B cell (primary cell): ENCODE results near the gene ACSL1. TPM values are rescaled to one million over a fixed set of nuclear protein-coding genes. Genes with fewer than 3 reads are reported as not detected.

Source experiments
- ATAC-seq: fragments of 200-7000 bp; cut with Tn5 transposase; one replicate; pipeline ENCODE4 v1.10.0; 2021; ENCODE audit warnings: low read depth, mild to moderate bottlenecking, moderate number of reproducible peaks, moderate library complexity
- CTCF ChIA-PET: fragments of 350-600 bp; sonication (Branson Sonifier 250); formaldehyde crosslinking; loops from one replicate; lab custom pipeline; 2021; ENCODE audit warnings: antibody characterized with exemption, inconsistent platforms; lab: Charles Lee
- POLR2A ChIA-PET: fragments of 350-600 bp; sonication (Branson Sonifier 250); formaldehyde crosslinking; loops from one replicate; lab custom pipeline; 2021; ENCODE audit warnings: antibody characterized with exemption; lab: Charles Lee
- DNase-seq: peaks from one replicate; pipeline ENCODE4 v3.0.0; 2013
- H2AFZ ChIP-seq: 2 replicates; pipeline ENCODE4 v1.6.1; 2012; ENCODE audit warnings: mild to moderate bottlenecking, low read depth, low read length; ENCODE audit not compliant: insufficient read depth, poor library complexity, severe bottlenecking
- H3K27ac ChIP-seq, 2 donors: 1 replicate in 1 of 2; 2 replicates in 1 of 2; pipeline ENCODE4 v1.5.1; 2012 to 2013; ENCODE audit warnings: low read length in 2 of 2, mild to moderate bottlenecking in 2 of 2, moderate library complexity in 1 of 2
- H3K27me3 ChIP-seq, 4 experiments: fragments of 200-600 bp in 1 of 4; sonication (generic) in 1 of 4; replicated peaks in 1 of 4; 1 replicate in 2 of 4; 2 replicates in 2 of 4; pipeline versions ENCODE4 v1.6.1 to v1.7.0; 2013 to 2016; ENCODE audit warnings: low read length in 3 of 4, mild to moderate bottlenecking in 2 of 4, mixed read lengths in 1 of 4, moderate library complexity in 1 of 4; ENCODE audit not compliant: insufficient read depth in 4 of 4, control insufficient read depth in 3 of 4; ENCODE audit errors: control extremely low read depth in 1 of 4
- H3K36me3 ChIP-seq, 2 experiments: replicated peaks in 1 of 2; 1 replicate in 1 of 2; 2 replicates in 1 of 2; pipeline versions ENCODE4 v1.6.1 to v1.7.1; 2013; ENCODE audit warnings: low read length in 1 of 2; ENCODE audit not compliant: insufficient read depth in 2 of 2, control insufficient read depth in 1 of 2; ENCODE audit errors: control extremely low read depth in 1 of 2, extremely low read depth in 1 of 2
- H3K4me1 ChIP-seq, 2 donors: fragments of 200-600 bp in 1 of 2; sonication (generic) in 1 of 2; 1 replicate in 1 of 2; 2 replicates in 1 of 2; pipeline versions ENCODE4 v1.5.1 to v1.6.1; 2013 to 2017; ENCODE audit warnings: low read length in 2 of 2; ENCODE audit not compliant: control insufficient read depth in 2 of 2, insufficient read depth in 2 of 2
- H3K4me2 ChIP-seq: replicated peaks from 2 replicates; pipeline ENCODE3; 2012; ENCODE audit warnings: mild to moderate bottlenecking, low read depth, low read length; ENCODE audit not compliant: poor library complexity, severe bottlenecking
- H3K4me3 ChIP-seq, 5 experiments: fragments of 200-600 bp in 1 of 5; sonication (generic) in 1 of 5; 1 replicate in 3 of 5; 2 replicates in 2 of 5; pipeline versions ENCODE4 v1.5.1 to v1.7.0; 2011 to 2016; ENCODE audit warnings: low read length in 4 of 5, mild to moderate bottlenecking in 4 of 5, low read depth in 2 of 5, control low read depth in 1 of 5, moderate library complexity in 1 of 5; ENCODE audit not compliant: insufficient read depth in 1 of 5; ENCODE audit errors: control extremely low read depth in 1 of 5, extremely low read depth in 1 of 5
- H3K79me2 ChIP-seq: fragments of 200-600 bp; sonication (generic); one replicate; pipeline ENCODE4 v1.6.0; 2016; ENCODE audit warnings: low read length; ENCODE audit not compliant: control insufficient read depth, insufficient read depth
- H3K9ac ChIP-seq: fragments of 200-600 bp; sonication (generic); 2 replicates; pipeline ENCODE4 v1.6.1; 2017; ENCODE audit warnings: mild to moderate bottlenecking, low read length, moderate library complexity
- H3K9me3 ChIP-seq, 3 donors: one replicate each; pipeline versions ENCODE4 v1.6.1 to v1.7.1; 2013; ENCODE audit warnings: low read length in 2 of 3; ENCODE audit not compliant: control insufficient read depth in 2 of 3, insufficient read depth in 1 of 3; ENCODE audit errors: control extremely low read depth in 1 of 3
- H4K20me1 ChIP-seq: 2 replicates; pipeline ENCODE4 v1.6.0; 2012; ENCODE audit warnings: mild to moderate bottlenecking, low read length; ENCODE audit not compliant: insufficient read depth, control insufficient read depth, poor library complexity, severe bottlenecking
- H3K27ac Mint-ChIP-seq: one replicate; pipeline ENCODE4 v1.8.0; 2021; ENCODE audit warnings: mixed read lengths
- H3K27me3 Mint-ChIP-seq: one replicate; pipeline ENCODE4 v1.8.0; 2021; ENCODE audit warnings: mixed read lengths
- H3K4me1 Mint-ChIP-seq: one replicate; pipeline ENCODE4 v1.8.0; 2021; ENCODE audit warnings: mixed read lengths
- H3K4me3 Mint-ChIP-seq: one replicate; pipeline ENCODE4 v1.8.0; 2021; ENCODE audit warnings: mixed read lengths
- H3K9me3 Mint-ChIP-seq: one replicate; pipeline ENCODE4 v1.8.0; 2022; ENCODE audit warnings: mixed read lengths; ENCODE audit not compliant: insufficient read depth
- EZH2 ChIP-seq: IDR thresholded peaks from 2 replicates; pipeline ENCODE4 v1.6.1; 2012; ENCODE audit warnings: borderline replicate concordance, low read depth, mild to moderate bottlenecking, moderate library complexity, low read length; ENCODE audit not compliant: insufficient read depth, poor library complexity, severe bottlenecking
- WGBS: methylation state at CpG from one replicate; pipeline ENCODE4 v1.1.5; 2013; ENCODE audit warnings: missing lambda C conversion rate; ENCODE audit not compliant: insufficient coverage; 5-methylcytosine and 5-hydroxymethylcytosine counted together
- intact Hi-C: fragments of 100-400 bp; cut with micrococcal nuclease; formaldehyde crosslinking; loops from one replicate; pipeline ENCODE4 v1.10.0; 2022
- polyA plus RNA-seq: library from polyadenylated mRNA; depleted of rRNA; stranded (reverse); fragments of >200 nt; gene quantifications from 2 replicates; pipeline ENCODE4 v1.2.3, GENCODE V29; 2012
- total RNA-seq, 2 donors: library from RNA; stranded (reverse); fragments of 120-200 nt in 1 of 2; gene quantifications; 1 replicate in 1 of 2; 2 replicates in 1 of 2; pipeline versions ENCODE4 v1.2.3 to v1.2.4, GENCODE V29; 2013 to 2022
- TF ChIP-seq, protein P1 (sequence below): fragments of 200-600 bp; IDR thresholded peaks from one replicate; pipeline ENCODE4 v1.8.0; 2022; ENCODE audit warnings: antibody characterized with exemption, mild to moderate bottlenecking

The ACSL1 gene
- total and polyA plus RNA-seq, 2 donors (not counting 1 experiment from before 2014, with no cell fraction given) = 6.6 to 31.8 TPM

DNA sequence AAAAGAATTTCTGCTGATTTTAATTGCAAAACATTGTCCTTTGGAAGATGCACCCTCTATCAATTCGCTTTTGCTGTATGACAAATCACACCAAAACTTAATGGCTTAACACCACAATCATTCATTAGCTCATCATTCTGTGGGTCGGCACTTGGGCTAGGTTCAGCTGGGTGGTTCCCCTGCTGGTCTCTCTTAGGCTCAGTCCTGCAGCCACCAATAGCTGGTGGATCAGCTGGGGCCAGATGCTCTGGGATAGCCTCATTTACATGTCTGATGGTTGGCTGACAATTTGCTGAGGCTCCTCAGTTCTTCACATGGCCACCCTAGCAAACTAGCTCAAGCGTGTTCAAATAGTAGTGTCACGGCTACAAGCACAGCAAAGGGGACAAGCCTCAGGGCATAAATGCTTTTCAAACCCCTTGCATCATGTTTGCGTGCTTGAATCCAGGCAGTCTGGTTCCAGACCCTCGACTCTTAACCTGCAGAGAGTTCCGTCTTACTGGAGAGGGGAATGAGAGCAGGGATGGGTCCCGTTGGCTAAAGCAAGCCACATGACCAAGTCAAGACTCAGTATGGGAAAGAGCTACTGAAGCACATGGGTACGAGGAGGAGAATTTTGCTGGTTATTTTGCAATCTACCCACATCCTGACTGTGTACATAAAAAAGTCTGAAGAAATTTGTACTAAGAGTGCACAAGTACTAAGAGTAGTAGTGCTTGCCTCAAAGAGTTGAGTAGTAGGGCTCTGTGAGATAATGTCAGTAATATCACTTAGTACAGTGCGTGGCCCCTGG, 7.5 kb upstream of the ACSL1 start:
- TF ChIP-seq EZH2 = no peak
- TF ChIP-seq, protein P1, sequence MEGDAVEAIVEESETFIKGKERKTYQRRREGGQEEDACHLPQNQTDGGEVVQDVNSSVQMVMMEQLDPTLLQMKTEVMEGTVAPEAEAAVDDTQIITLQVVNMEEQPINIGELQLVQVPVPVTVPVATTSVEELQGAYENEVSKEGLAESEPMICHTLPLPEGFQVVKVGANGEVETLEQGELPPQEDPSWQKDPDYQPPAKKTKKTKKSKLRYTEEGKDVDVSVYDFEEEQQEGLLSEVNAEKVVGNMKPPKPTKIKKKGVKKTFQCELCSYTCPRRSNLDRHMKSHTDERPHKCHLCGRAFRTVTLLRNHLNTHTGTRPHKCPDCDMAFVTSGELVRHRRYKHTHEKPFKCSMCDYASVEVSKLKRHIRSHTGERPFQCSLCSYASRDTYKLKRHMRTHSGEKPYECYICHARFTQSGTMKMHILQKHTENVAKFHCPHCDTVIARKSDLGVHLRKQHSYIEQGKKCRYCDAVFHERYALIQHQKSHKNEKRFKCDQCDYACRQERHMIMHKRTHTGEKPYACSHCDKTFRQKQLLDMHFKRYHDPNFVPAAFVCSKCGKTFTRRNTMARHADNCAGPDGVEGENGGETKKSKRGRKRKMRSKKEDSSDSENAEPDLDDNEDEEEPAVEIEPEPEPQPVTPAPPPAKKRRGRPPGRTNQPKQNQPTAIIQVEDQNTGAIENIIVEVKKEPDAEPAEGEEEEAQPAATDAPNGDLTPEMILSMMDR = no peak
- Histone ChIP-seq H2AFZ (no peak overlapping the region), H3K9me3 (no peaks in the 10 kb centered on the region), H3K4me3 (no peak overlapping the region), H3K79me2 (no peaks in the 10 kb centered on the region), H3K4me1 (no peaks in the 10 kb centered on the region), H4K20me1 (no peaks in the 10 kb centered on the region), H3K27ac (no peak overlapping the region), H3K4me2 (no peak overlapping the region), H3K27me3 (no peaks in the 10 kb centered on the region), H3K36me3 (no peaks in the 10 kb centered on the region), H3K9ac (no peak overlapping the region)
- Mint-ChIP-seq H3K27me3 (no peaks in the 10 kb centered on the region), H3K27ac (no peak overlapping the region), H3K4me3 (no peak overlapping the region), H3K9me3 (no peaks in the 10 kb centered on the region), H3K4me1 (no peaks in the 10 kb centered on the region)
- ChIA-PET POLR2A (no interaction called here), CTCF (no interaction called here)
- intact Hi-C loops = no loop called here
- ATAC-seq (no peak), DNase-seq (no peak)
- WGBS = 98% methylated on average over 8 of the region's 10 CpGs

DNA sequence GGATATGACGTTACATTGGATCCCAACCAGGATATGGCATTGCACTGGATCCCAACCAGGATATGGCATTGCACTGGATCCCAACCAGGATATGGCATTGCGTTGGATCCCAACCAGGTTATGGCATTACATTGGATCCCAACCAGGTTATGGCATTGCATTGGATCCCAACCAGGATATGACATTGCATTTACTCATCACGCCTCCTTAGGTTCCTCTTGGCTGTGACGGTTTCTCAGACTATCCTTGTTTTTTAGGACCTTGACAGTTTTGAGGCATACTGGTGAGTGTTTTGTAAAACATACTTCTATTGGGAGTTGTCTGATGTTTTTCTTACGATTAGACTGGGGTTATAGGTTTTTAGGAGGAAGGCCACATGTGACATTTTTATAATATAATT, 5.4 kb upstream of the ACSL1 start:
- H3K4me3 ChIP-seq = no peak overlapping the region
- no peak overlapping the region for H2AFZ ChIP-seq
- peaks cover 6 to 10% of the 10 kb centered on the region in 2 donors for H3K4me1 ChIP-seq
- no peak overlapping the region for H3K4me3 Mint-ChIP-seq
- no peak overlapping the region for H3K9ac ChIP-seq
- CTCF ChIA-PET = no interaction called here
- no peak for DNase-seq
- H3K79me2 ChIP-seq = no peaks in the 10 kb centered on the region
- H3K36me3 ChIP-seq = no peaks in the 10 kb centered on the region
- intact Hi-C loops = no loop called here
- no peak overlapping the region for H3K4me2 ChIP-seq
- no peak overlapping the region for H3K27ac ChIP-seq
- H3K9me3 ChIP-seq = no peaks in the 10 kb centered on the region
- H3K27me3 Mint-ChIP-seq = no peaks in the 10 kb centered on the region
- H3K9me3 Mint-ChIP-seq = no peaks in the 10 kb centered on the region
- H3K27ac Mint-ChIP-seq = no peak overlapping the region
- POLR2A ChIA-PET = no interaction called here
- no peak for TF ChIP-seq EZH2
- TF ChIP-seq, protein P1 = no peak
- no peak for ATAC-seq
- H3K4me1 Mint-ChIP-seq = peaks cover 14% of the 10 kb centered on the region
- H3K27me3 ChIP-seq = no peaks in the 10 kb centered on the region
- no peaks in the 10 kb centered on the region for H4K20me1 ChIP-seq
- WGBS = 98% methylated on average over 4 of the region's 5 CpGs
